ENCODE results near the gene MALSU1. TPM values are rescaled to one million over a fixed set of nuclear protein-coding genes. Genes with fewer than 3 reads are reported as not detected.

The MALSU1 gene
- total RNA-seq, 1 donor from 2014 or later: 56.7 TPM

GRCh38 chr7:23349484-23350157 lies 50.5 kb downstream of the MALSU1 start:
- Histone ChIP-seq H3K9me3 (no peaks in the 10 kb centered on the region), H3K4me1 (no peaks in the 10 kb centered on the region), H3K27me3 (no peaks in the 10 kb centered on the region), H3K4me3 (no peak overlapping the region), H3K27ac (no peak overlapping the region), H3K36me3 (no peaks in the 10 kb centered on the region)
- intact Hi-C loops (cut with DNase I): no loop called here
- TF ChIP-seq POLR2AphosphoS5 (IDR thresholded peaks at IDR 0.05; ENCODE audit: insufficient read depth in 1 of 2, low read depth in 1 of 2): no peak
- TF ChIP-seq CTCF (IDR thresholded peaks at IDR 0.05): no peak
- no peak for TF ChIP-seq POLR2A (IDR thresholded peaks at IDR 0.05)
- no peak for DNase-seq (ENCODE audit: extremely low spot score in 2 of 2)

GRCh38 chr7:23350466-23350865 lies 51.3 kb downstream of the MALSU1 start:
- H3K9me3 ChIP-seq: no peaks in the 10 kb centered on the region
- H3K27me3 ChIP-seq: no peaks in the 10 kb centered on the region
- H3K4me1 ChIP-seq: no peaks in the 10 kb centered on the region
- no peak for DNase-seq (ENCODE audit: extremely low spot score in 2 of 2)
- TF ChIP-seq POLR2AphosphoS5 (IDR thresholded peaks at IDR 0.05; ENCODE audit: insufficient read depth in 1 of 2, low read depth in 1 of 2) (no peak), POLR2A (IDR thresholded peaks at IDR 0.05) (no peak), CTCF (IDR thresholded peaks at IDR 0.05) (no peak)
- no peaks in the 10 kb centered on the region for H3K36me3 ChIP-seq
- no peak overlapping the region for H3K27ac ChIP-seq
- intact Hi-C loops (cut with DNase I): no loop called here
- no peak overlapping the region for H3K4me3 ChIP-seq

- H3K27me3 ChIP-seq: no peaks in the 10 kb centered on the region
- intact Hi-C loops (cut with DNase I): no loop called here
Measured at GRCh38 chr7:23353172-23353571, 54.0 kb downstream of the MALSU1 start.

GRCh38 chr7:23356168-23356567 lies 57.0 kb downstream of the MALSU1 start:
- Histone ChIP-seq H3K4me1 (no peaks in the 10 kb centered on the region), H3K27me3 (no peaks in the 10 kb centered on the region), H3K27ac (no peak overlapping the region), H3K9me3 (no peaks in the 10 kb centered on the region), H3K4me3 (no peak overlapping the region), H3K36me3 (no peaks in the 10 kb centered on the region)
- TF ChIP-seq POLR2AphosphoS5 (IDR thresholded peaks at IDR 0.05; ENCODE audit: insufficient read depth in 1 of 2, low read depth in 1 of 2) (no peak), POLR2A (IDR thresholded peaks at IDR 0.05) (no peak), CTCF (IDR thresholded peaks at IDR 0.05) (no peak)
- DNase-seq (ENCODE audit: extremely low spot score in 2 of 2): no peak
- intact Hi-C loops (cut with DNase I): no loop called here

More at GRCh38 chr7:23353172-23353571, 54.0 kb downstream of the MALSU1 start:
- Histone ChIP-seq H3K36me3 (no peaks in the 10 kb centered on the region), H3K9me3 (no peaks in the 10 kb centered on the region), H3K4me3 (no peak overlapping the region), H3K27ac (no peak overlapping the region), H3K4me1 (no peaks in the 10 kb centered on the region)
- DNase-seq (ENCODE audit: extremely low spot score in 2 of 2): no peak
- TF ChIP-seq POLR2AphosphoS5 (IDR thresholded peaks at IDR 0.05; ENCODE audit: insufficient read depth in 1 of 2, low read depth in 1 of 2) (no peak), CTCF (IDR thresholded peaks at IDR 0.05) (no peak), POLR2A (IDR thresholded peaks at IDR 0.05) (no peak)

- Histone ChIP-seq H3K27ac (no peak overlapping the region), H3K4me1 (no peaks in the 10 kb centered on the region), H3K9me3 (no peaks in the 10 kb centered on the region), H3K36me3 (no peaks in the 10 kb centered on the region), H3K4me3 (no peak overlapping the region), H3K27me3 (no peaks in the 10 kb centered on the region)
- intact Hi-C loops (cut with DNase I): no loop called here
- DNase-seq (ENCODE audit: extremely low spot score in 2 of 2): no peak
- TF ChIP-seq POLR2A (IDR thresholded peaks at IDR 0.05): no peak
- no peak for TF ChIP-seq POLR2AphosphoS5 (IDR thresholded peaks at IDR 0.05; ENCODE audit: insufficient read depth in 1 of 2, low read depth in 1 of 2)
- TF ChIP-seq CTCF (IDR thresholded peaks at IDR 0.05): no peak
Measured at GRCh38 chr7:23356726-23357125, 57.6 kb downstream of the MALSU1 start.

All from vagina (tissue), 2 donors.